Heart right ventricle (tissue), 16 donors: Measurements from ENCODE around the gene SERTAD2. TPM values are rescaled to one million over a fixed set of nuclear protein-coding genes. Genes with fewer than 3 reads are reported as not detected.

Experiments
- ATAC-seq, 8 donors: fragments of 200-7000 bp; cut with Tn5 transposase; one replicate each; pipeline ENCODE4 v1.9.1; 2020; ENCODE audit warnings: mild to moderate bottlenecking in 8 of 8, moderate library complexity in 8 of 8, moderate number of reproducible peaks in 1 of 8
- DNase-seq, 2 donors: peaks; one replicate each; pipeline ENCODE4 v3.0.0-alpha.2; 2020
- H3K27ac ChIP-seq, 10 donors: fragments of 200-600 bp; sonication (generic) in 2 of 10; one replicate each; pipeline versions ENCODE4 v1.5.0 to v1.8.0; 2020 to 2022; ENCODE audit warnings: mild to moderate bottlenecking in 3 of 10
- H3K27me3 ChIP-seq, 7 donors: fragments of 200-600 bp; one replicate each; pipeline ENCODE4 v1.8.0; 2021 to 2022; ENCODE audit warnings: mild to moderate bottlenecking in 2 of 7
- H3K36me3 ChIP-seq, 9 donors: fragments of 200-600 bp; sonication (generic) in 1 of 9; one replicate each; pipeline versions ENCODE4 v1.5.0 to v1.8.0; 2020 to 2022; ENCODE audit warnings: mild to moderate bottlenecking in 2 of 9
- H3K4me1 ChIP-seq, 9 donors: fragments of 200-600 bp; sonication (generic) in 1 of 9; one replicate each; pipeline versions ENCODE4 v1.5.0 to v1.8.0; 2020 to 2022; ENCODE audit warnings: mild to moderate bottlenecking in 4 of 9
- H3K4me3 ChIP-seq, 10 donors: fragments of 200-600 bp; sonication (generic) in 2 of 10; one replicate each; pipeline versions ENCODE4 v1.5.0 to v1.8.0; 2020 to 2022; ENCODE audit warnings: mild to moderate bottlenecking in 7 of 10, moderate library complexity in 2 of 10
- H3K9me3 ChIP-seq, 11 donors: fragments of 200-600 bp in 10 of 11; sonication (generic) in 2 of 11; one replicate each; pipeline versions ENCODE4 v1.5.0 to v1.8.0; 2013 to 2022; ENCODE audit warnings: mild to moderate bottlenecking in 2 of 11, control low read depth in 1 of 11, moderate library complexity in 1 of 11
- CTCF ChIP-seq, 9 donors: fragments of 200-600 bp; sonication (generic) in 2 of 9; IDR thresholded peaks; one replicate each; pipeline versions ENCODE4 v1.5.0 to v1.8.0; 2021 to 2022; ENCODE audit warnings: antibody characterized with exemption in 9 of 9, mild to moderate bottlenecking in 5 of 9, moderate library complexity in 1 of 9
- WGBS, 2 donors: extraction: QIAGEN DNeasy Blood & Tissue Kit; methylation state at CpG; one replicate each; pipeline ENCODE4 v1.1.7; 2013; ENCODE audit warnings: inconsistent platforms in 1 of 2; 5-methylcytosine and 5-hydroxymethylcytosine counted together
- intact Hi-C, 10 donors: fragments of 100-400 bp; cut with DNase I; formaldehyde crosslinking; loops; one replicate each; pipeline versions ENCODE4 v1.11.1 to v1.14.2; 2022
- polyA plus RNA-seq, 2 donors: library from polyadenylated mRNA; stranded (reverse); fragments of 200-250 nt; gene quantifications; one replicate each; pipeline ENCODE4 v1.2.3, GENCODE V29; 2013
- total RNA-seq, 10 donors: library from RNA; stranded (reverse); fragmentation: NEBNext Ultra II Directional in 3 of 10; extraction: Animal tissue kit (Norgen Biotek cat#: 25700) in 3 of 10; gene quantifications; one replicate each; pipeline versions ENCODE4 v1.2.1 to v1.2.4, GENCODE V29; 2021 to 2023
- donor health status: Arrhythmogenic right ventricular cardiomyopathy.
- donor health status: ischemic (EF 13 %, LVEDD 7.1; RV severe dilation, severe dysfunction).
- donor health status: healthy with polysubstance abuse.
- donor health status: DM: no; HTN: yes; CAD: no.
- donor health status: DM: no; HTN: no; CAD: no.
- donor health status: ischemic (EF 25% LVEDD 6.9; RV normal size, moderate dysfunction).
- donor health status: ischemic (EF 25% LVEDD 5.7; RV mildly dilated, moderate dysfunction).
- donor health status: healthy.
- donor health status: DM: yes; HTN: yes; CAD: no.
- donor health status: Ischemic cardiomyopathy.
- donor health status: ischemic (EF 35%, LVEDD 5.7; RV mildly dilated, moderate dysfunction).
- donor health status: nonischemic (EF 11% LVEDD 7.7; RV severe dilation, severe dysfunction).
- donor health status: DM: yes; HTN: yes; CAD: no.
- donor health status: PGD.
- donor health status: ischemic (EF 29% LVEDD 5.4; RV normal size, mild dysfunction).
- donor health status: nonischemic (EF 23%, LVEDD 6.1; RV moderate dilation, normal function).

SERTAD2 gene
- total and polyA plus RNA-seq, 12 donors, result 5.6 to 20.9 (median 16.0) TPM

GRCh38 chr2:64601034-64601754 lies 52.5 kb downstream of the SERTAD2 start:
- Histone ChIP-seq H3K4me1 (peaks cover 0 to 11% (median 0%) of the 10 kb centered on the region in 9 donors), H3K27ac (no peak overlapping the region), H3K27me3 (no peaks in the 10 kb centered on the region), H3K4me3 (no peak overlapping the region), H3K9me3 (peaks cover 0 to 4% (median 0%) of the 10 kb centered on the region in 11 donors), H3K36me3 (no peaks in the 10 kb centered on the region)
- DNase-seq (no peak), ATAC-seq (no peak)
- whole genome bisulfite sequencing, 2 donors, result 80 to 85% methylated on average over 8 of the region's 8 CpGs
- intact Hi-C loops, result loop anchor here in 1 of 10 donors (5.0 kb wide), 1 partner anchor 266 kb away; no protein-coding TSS in a partner anchor
- no peak for TF ChIP-seq CTCF (IDR thresholded peaks at IDR 0.05)

- intact Hi-C loops, result loop anchor here in 1 of 10 donors (5.0 kb wide), 1 partner anchor 273 kb away; no protein-coding TSS in a partner anchor
- DNase-seq, result no peak
Observed at GRCh38 chr2:64599469-64599868, 54.2 kb downstream of the SERTAD2 start.

GRCh38 chr2:64598226-64598625 lies 55.5 kb downstream of the SERTAD2 start:
- ATAC-seq, result no peak
- DNase-seq, result no peak
- Histone ChIP-seq H3K27me3 (no peaks in the 10 kb centered on the region), H3K9me3 (no peaks in the 10 kb centered on the region), H3K4me3 (no peak overlapping the region), H3K27ac (no peak overlapping the region), H3K4me1 (peaks cover 0 to 21% (median 2%) of the 10 kb centered on the region in 9 donors), H3K36me3 (peaks cover 0 to 6% (median 0%) of the 10 kb centered on the region in 9 donors)
- intact Hi-C loops, result loop anchor here in 1 of 10 donors (5.0 kb wide), 1 partner anchor 274 kb away; no protein-coding TSS in a partner anchor
- WGBS, 2 donors, result 98 to 99% methylated on average over 6 of the region's 6 CpGs
- no peak for TF ChIP-seq CTCF (IDR thresholded peaks at IDR 0.05)

More at GRCh38 chr2:64599469-64599868, 54.2 kb downstream of the SERTAD2 start:
- H3K4me1 ChIP-seq, result peaks cover 0 to 16% (median 0%) of the 10 kb centered on the region in 9 donors
- ATAC-seq, result peak in 4 of 8 donors; percentile 19 to 34 (median 28)
- H3K27ac ChIP-seq, result no peak overlapping the region
- H3K4me3 ChIP-seq, result no peak overlapping the region
- no peak for TF ChIP-seq CTCF (IDR thresholded peaks at IDR 0.05)
- 30 to 33% methylated on average over 3 of the region's 3 CpGs for WGBS, 2 donors
- no peaks in the 10 kb centered on the region for H3K36me3 ChIP-seq
- no peaks in the 10 kb centered on the region for H3K27me3 ChIP-seq
- peaks cover 0 to 4% (median 0%) of the 10 kb centered on the region in 11 donors for H3K9me3 ChIP-seq

- intact Hi-C loops, result loop anchor here in 1 of 10 donors (5.0 kb wide), 1 partner anchor 277 kb away; no protein-coding TSS in a partner anchor
- no peak for DNase-seq
- 49 to 57% methylated on average over 4 of the region's 4 CpGs for WGBS, 2 donors
- Histone ChIP-seq H3K9me3 (no peaks in the 10 kb centered on the region), H3K4me3 (no peak overlapping the region), H3K4me1 (peaks cover 0 to 26% (median 9%) of the 10 kb centered on the region in 9 donors), H3K27ac (no peak overlapping the region), H3K27me3 (no peaks in the 10 kb centered on the region), H3K36me3 (peaks cover 0 to 32% (median 18%) of the 10 kb centered on the region in 9 donors)
- TF ChIP-seq CTCF (IDR thresholded peaks at IDR 0.05), result peak in 6 of 9 donors; percentile 7 to 52 (median 36)
- ATAC-seq, result no peak
Observed at GRCh38 chr2:64595397-64596176, 58.1 kb downstream of the SERTAD2 start.
